Choroid plexus epithelial cell (primary cell): ENCODE results near the gene CREB5.
A peak's percentile ranks its signal among the peaks of the same experiment; 100 is the strongest.

ENCODE experiments used
- DNase-seq: peaks from one replicate; pipeline ENCODE4 v3.0.0-alpha.2; 2010; ENCODE audit warnings: low read depth
- H3K4me3 ChIP-seq: 2 replicates; pipeline ENCODE4 v1.5.1; 2011; ENCODE audit warnings: low read depth, mild to moderate bottlenecking, control low read depth, low read length, moderate library complexity
- CTCF ChIP-seq: conservative IDR thresholded peaks from 2 replicates; pipeline ENCODE4 v1.5.1; 2011; ENCODE audit warnings: low read depth, mild to moderate bottlenecking, control low read depth, inconsistent platforms, low read length, moderate library complexity

CREB5 gene

DNA sequence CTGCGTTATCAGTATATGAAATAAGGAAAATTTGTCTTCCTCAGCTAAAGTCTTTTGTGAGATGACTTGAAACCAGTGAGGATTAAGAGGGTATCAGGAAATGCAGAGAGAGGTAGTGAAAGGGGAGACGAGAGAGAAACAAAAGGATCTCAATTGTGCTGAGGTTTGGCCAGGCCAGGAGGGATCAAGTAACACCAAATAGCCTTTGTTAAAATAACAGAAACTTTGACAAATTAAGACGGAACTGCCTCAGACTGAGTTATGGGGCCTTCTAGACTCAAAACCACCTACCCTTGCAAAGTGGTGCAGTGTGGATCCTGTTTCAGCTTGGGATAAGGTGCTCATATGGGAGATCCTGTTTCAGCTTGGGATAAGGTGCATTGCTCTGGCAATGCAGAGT, 263.1 kb downstream of the CREB5 start:
- no peak for DNase-seq
- H3K4me3 ChIP-seq: no peak overlapping the region
- no peak for TF ChIP-seq CTCF

DNA sequence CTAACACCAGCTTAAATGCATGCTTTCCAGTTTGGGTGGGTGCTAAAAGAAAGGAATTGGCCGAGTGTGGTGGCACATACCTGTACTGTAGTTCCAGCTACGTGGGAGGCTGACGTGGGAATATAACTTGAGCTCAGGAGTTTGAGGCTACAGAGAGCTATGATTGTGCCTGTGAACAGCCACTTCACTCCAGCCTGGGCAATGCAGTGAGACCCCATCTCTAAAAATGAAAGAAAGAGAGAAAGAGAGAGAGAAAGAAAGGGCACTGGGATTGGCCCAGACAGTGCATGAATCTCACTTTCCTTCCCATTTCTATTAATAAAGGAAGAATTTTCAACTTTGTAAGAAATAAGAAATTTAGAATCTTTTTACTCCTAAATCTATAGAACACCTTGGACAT, 265.4 kb downstream of the CREB5 start:
- no peak for DNase-seq
- no peak for TF ChIP-seq CTCF
- no peak overlapping the region for H3K4me3 ChIP-seq

GRCh38 chr7:28678431-28678965, 266.2 kb downstream of the CREB5 start:
- DNase-seq: peak; percentile 11
- TF ChIP-seq CTCF: no peak
- no peak overlapping the region for H3K4me3 ChIP-seq

- no peak for TF ChIP-seq CTCF
- no peak overlapping the region for H3K4me3 ChIP-seq
- DNase-seq: no peak
Observed at GRCh38 chr7:28681693-28682310, 269.5 kb downstream of the CREB5 start.

- TF ChIP-seq CTCF: no peak
- no peak overlapping the region for H3K4me3 ChIP-seq
- DNase-seq: no peak
Observed at GRCh38 chr7:28682801-28683200, 270.5 kb downstream of the CREB5 start.

DNA sequence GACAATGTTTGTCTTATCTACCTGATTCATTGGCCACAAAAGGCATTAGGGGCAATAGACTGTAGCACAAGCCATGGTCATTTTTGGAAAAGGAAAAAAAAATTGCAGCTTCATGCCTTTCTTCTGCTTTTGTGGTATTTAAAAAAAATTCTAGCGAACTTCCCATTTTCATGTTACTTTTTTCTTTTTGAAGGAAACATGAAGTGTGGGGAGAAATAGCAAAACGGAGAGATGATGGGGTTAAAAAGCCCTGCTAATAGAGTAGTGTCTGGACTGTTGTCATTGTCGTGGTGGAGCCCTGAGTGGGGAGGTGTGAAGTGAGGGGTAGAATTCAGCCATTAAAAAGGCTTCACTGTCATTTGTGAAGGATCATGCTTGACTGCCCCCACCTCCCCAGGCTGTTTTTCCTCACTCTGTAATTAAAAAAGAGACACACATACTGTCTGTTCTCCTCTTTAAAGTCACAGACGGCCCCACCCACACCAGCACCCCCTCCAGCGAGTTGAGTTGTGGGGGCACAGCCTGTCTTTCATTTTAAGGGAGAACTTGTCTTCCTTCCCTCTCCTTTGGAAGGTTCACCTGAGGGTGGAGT, 272.4 kb downstream of the CREB5 start:
- TF ChIP-seq CTCF: no peak
- no peak overlapping the region for H3K4me3 ChIP-seq
- DNase-seq: no peak

GRCh38 chr7:28685242-28685643, 272.9 kb downstream of the CREB5 start:
- no peak for DNase-seq
- no peak overlapping the region for H3K4me3 ChIP-seq
- no peak for TF ChIP-seq CTCF
